Measurements from ENCODE around the gene TTLL13.

DNA sequence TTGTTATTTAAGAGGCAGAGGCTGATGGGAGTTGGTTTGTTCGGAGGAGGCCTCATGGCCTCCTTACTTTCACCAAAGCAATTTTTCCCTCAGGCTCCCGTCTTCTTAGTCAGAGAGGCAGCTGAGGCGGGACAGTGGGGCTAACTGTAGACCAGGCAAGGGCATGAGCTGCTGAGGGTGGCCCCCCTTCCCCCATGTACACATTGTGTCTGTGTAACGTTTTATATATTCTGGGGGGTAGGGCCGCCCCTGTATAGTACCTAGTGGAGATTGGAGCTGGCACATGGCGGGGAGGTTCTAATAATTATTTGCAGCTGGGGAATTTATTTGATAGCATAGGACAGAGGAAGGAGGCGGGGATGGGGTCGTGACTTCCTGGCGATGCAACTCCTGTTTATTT, 51.2 kb downstream of the TTLL13 start:
- TF ChIP-seq, protein P1, sequence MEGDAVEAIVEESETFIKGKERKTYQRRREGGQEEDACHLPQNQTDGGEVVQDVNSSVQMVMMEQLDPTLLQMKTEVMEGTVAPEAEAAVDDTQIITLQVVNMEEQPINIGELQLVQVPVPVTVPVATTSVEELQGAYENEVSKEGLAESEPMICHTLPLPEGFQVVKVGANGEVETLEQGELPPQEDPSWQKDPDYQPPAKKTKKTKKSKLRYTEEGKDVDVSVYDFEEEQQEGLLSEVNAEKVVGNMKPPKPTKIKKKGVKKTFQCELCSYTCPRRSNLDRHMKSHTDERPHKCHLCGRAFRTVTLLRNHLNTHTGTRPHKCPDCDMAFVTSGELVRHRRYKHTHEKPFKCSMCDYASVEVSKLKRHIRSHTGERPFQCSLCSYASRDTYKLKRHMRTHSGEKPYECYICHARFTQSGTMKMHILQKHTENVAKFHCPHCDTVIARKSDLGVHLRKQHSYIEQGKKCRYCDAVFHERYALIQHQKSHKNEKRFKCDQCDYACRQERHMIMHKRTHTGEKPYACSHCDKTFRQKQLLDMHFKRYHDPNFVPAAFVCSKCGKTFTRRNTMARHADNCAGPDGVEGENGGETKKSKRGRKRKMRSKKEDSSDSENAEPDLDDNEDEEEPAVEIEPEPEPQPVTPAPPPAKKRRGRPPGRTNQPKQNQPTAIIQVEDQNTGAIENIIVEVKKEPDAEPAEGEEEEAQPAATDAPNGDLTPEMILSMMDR (conservative IDR thresholded peaks at IDR 0.05; ENCODE audit: low read length), result no peak
- TF ChIP-seq EZH2phosphoT487 (IDR thresholded peaks at IDR 0.05; ENCODE audit: borderline replicate concordance, low read depth, low read length), result no peak

Data from OCI-LY7 (cell line).